ENCODE data around the gene SLC26A9. TPM values are rescaled to one million over a fixed set of nuclear protein-coding genes. Genes with fewer than 3 reads are reported as not detected.

SLC26A9 gene
- total and polyA plus RNA-seq, 2 of the 4 experiments (the other 2 are of a cell fraction): not detected

DNA sequence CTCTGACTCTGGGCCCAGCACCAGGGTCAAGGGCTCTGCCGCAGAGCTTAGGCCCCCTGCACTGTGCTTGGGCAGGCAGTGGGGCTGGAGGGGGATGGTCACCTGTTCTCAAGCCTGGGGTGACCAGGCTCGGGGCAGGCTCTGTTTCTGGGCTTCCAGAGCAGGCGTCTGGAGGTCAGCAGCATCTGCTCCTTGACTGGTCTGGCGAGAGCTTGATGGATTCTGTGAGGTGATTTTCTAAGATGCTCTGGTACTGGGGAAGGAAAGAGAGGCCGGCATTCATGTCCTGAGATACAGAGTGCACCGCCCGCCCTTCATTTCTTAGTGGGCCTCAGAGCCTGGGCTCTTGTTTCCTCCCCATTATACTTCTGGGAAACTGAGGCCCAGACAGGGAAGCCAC lies 35.4 kb upstream of the SLC26A9 start:
- Histone ChIP-seq H4K5ac (ENCODE audit: low read depth, low read length) (no peak overlapping the region), H3K79me1 (ENCODE audit: low read depth in 1 of 2, low read length in 2 of 2) (no peaks in the 10 kb centered on the region), H3K9me3 (ENCODE audit: control insufficient read depth, insufficient read depth, low read length) (no peaks in the 10 kb centered on the region), H3K36me3 (ENCODE audit: control insufficient read depth, insufficient read depth, low read length) (no peaks in the 10 kb centered on the region), H3K27ac (ENCODE audit: insufficient read depth, low read length) (no peak overlapping the region), H2AK5ac (ENCODE audit: low read depth, low read length) (no peak overlapping the region), H2BK120ac (ENCODE audit: low read depth, low read length) (no peak overlapping the region), H3K56ac (ENCODE audit: extremely low read depth, insufficient read depth, low read length) (no peak overlapping the region), H3K4me3 (ENCODE audit: insufficient read depth, low read depth, low read length) (no peak overlapping the region), H2AFZ (replicated peaks; ENCODE audit: low read length, poor library complexity) (no peak overlapping the region), H3K9ac (ENCODE audit: low read depth, low read length) (no peak overlapping the region), H3K4me2 (ENCODE audit: low read depth, low read length) (no peak overlapping the region), H3K27me3 (ENCODE audit: control insufficient read depth, insufficient read depth, low read length) (no peaks in the 10 kb centered on the region), H3K4me1 (ENCODE audit: control insufficient read depth, insufficient read depth, low read length) (no peaks in the 10 kb centered on the region), H2AK9ac (replicated peaks; ENCODE audit: low read depth, low read length, poor library complexity) (no peak overlapping the region), H4K20me1 (ENCODE audit: insufficient read depth, low read length) (no peaks in the 10 kb centered on the region; the same call in 1 of the 2 replicates), H3K14ac (replicated peaks; ENCODE audit: low read depth, low read length) (no peak overlapping the region), H2BK20ac (ENCODE audit: low read depth, low read length) (no peak overlapping the region), H3K23ac (ENCODE audit: low read depth, low read length) (no peak overlapping the region), H3K18ac (ENCODE audit: low read depth, low read length) (no peak overlapping the region), H3K9me1 (ENCODE audit: insufficient read depth, low read length) (peaks cover 14% of the 10 kb centered on the region), H4K91ac (ENCODE audit: insufficient read depth, low read depth, low read length) (no peak overlapping the region), H4K8ac (ENCODE audit: low read depth in 2 of 2, low read length in 2 of 2) (no peak overlapping the region), H2BK15ac (ENCODE audit: low read depth, low read length) (no peak overlapping the region), H2BK5ac (ENCODE audit: low read depth, low read length, poor library complexity, severe bottlenecking) (no peak overlapping the region), H3K4ac (ENCODE audit: low read depth, low read length) (no peak overlapping the region)
- DNase-seq (no peak), ATAC-seq (ENCODE audit: low read depth) (no peak)
- 42% methylated on average over 2 of the region's 7 CpGs; no CpG with 5 or more reads in 1 of the 2 experiments for WGBS, 2 experiments (ENCODE audit: extremely low coverage in 2 of 2, insufficient read length in 1 of 2)
- dilution Hi-C loops (cut with HindIII; ENCODE audit: low sequenced_read_pairs, unreplicated experiment): no loop called here
- intact Hi-C loops (cut with micrococcal nuclease): loop anchor here (10.0 kb wide), 1 partner anchor 384 kb away; no protein-coding TSS in a partner anchor
- POLR2A ChIA-PET (ENCODE audit: unreplicated experiment): no interaction called here
- CTCF ChIA-PET: interaction anchor here (0.8 to 3.3 kb wide), 4 partner anchors 59 to 320 kb away, joined by 3 to 161 read pairs (median 35); no protein-coding TSS in a partner anchor
- TF ChIP-seq, protein P1, sequence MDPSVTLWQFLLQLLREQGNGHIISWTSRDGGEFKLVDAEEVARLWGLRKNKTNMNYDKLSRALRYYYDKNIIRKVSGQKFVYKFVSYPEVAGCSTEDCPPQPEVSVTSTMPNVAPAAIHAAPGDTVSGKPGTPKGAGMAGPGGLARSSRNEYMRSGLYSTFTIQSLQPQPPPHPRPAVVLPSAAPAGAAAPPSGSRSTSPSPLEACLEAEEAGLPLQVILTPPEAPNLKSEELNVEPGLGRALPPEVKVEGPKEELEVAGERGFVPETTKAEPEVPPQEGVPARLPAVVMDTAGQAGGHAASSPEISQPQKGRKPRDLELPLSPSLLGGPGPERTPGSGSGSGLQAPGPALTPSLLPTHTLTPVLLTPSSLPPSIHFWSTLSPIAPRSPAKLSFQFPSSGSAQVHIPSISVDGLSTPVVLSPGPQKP (IDR thresholded peaks at IDR 0.05; ENCODE audit: borderline replicate concordance, low read depth, low read length): no peak
- TF ChIP-seq NFE2L2 (IDR thresholded peaks at IDR 0.05; ENCODE audit: low read depth, low read length): no peak
- TF ChIP-seq MXI1 (IDR thresholded peaks at IDR 0.05; ENCODE audit: borderline replicate concordance, low read depth, low read length): no peak
- TF ChIP-seq, protein P2, sequence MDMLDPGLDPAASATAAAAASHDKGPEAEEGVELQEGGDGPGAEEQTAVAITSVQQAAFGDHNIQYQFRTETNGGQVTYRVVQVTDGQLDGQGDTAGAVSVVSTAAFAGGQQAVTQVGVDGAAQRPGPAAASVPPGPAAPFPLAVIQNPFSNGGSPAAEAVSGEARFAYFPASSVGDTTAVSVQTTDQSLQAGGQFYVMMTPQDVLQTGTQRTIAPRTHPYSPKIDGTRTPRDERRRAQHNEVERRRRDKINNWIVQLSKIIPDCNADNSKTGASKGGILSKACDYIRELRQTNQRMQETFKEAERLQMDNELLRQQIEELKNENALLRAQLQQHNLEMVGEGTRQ (IDR thresholded peaks at IDR 0.05; ENCODE audit: low read depth, low read length): no peak
- TF ChIP-seq MAZ (IDR thresholded peaks at IDR 0.05; ENCODE audit: borderline replicate concordance, low read depth, low read length): no peak
- TF ChIP-seq RCOR1 (IDR thresholded peaks at IDR 0.05; ENCODE audit: insufficient replicate concordance, low read length): no peak
- no peak for TF ChIP-seq POLR2A (IDR thresholded peaks at IDR 0.05; ENCODE audit: low read depth, low read length)
- TF ChIP-seq SMC3 (IDR thresholded peaks at IDR 0.05; ENCODE audit: low read depth, low read length): no peak
- in situ Hi-C loops (cut with MboI; ENCODE audit: low sequenced_read_pairs): no loop called here
- BruUV-seq (replicated peaks): no TSS peak
